Measurements from ENCODE around the gene PDZD7.

Gene PDZD7

DNA sequence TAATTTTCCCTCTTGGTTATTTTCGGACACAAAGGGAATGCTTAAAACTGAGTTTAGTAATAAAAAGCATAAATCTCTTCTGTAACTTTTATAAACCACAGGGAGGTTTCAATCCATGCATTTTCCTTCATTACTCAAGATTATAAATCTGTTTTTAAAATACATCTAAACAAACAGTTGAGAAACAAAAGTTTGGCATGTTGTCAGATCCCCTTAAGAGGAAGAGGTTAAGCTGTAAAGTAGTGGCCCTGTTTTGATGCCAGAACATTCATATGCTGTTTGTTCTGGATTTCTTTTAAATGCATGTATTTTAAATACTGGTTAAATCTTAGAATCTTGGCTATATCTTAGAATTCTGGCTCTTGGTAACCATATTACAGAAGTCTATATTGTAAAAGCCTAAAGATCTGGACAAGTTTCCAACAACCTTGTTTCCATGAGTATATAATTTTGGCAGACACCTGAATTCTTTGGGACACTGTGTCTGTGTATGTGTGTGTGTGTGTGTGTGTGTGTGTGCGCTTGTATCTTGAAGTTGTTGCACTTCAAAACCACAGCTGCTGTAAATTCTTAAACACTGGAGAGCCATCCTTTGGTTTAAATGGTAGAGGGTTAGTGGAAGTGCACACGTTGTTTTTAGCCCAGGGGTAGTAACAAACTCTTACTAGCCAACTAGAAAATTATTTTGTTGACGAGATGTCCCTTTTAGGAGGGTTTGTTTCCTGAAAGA lies 68.4 kb downstream of the PDZD7 start:
- no peak for DNase-seq

- DNase-seq: no peak
These were observed 70.7 kb downstream of the PDZD7 start for GRCh38 chr10:100960251-100960650.

Data from DMS153 (cell line).